HG03354 (cell line): Measurements from ENCODE around the gene PTDSS2.

Experiments
- ATAC-seq: cut with Tn5 transposase; IDR thresholded peaks from one replicate; pipeline ENCODE4 v1.9.1; 2021; ENCODE audit warnings: mild to moderate bottlenecking; ENCODE audit not compliant: unreplicated experiment, poor library complexity, severe bottlenecking

PTDSS2 gene

GRCh38 chr11:537622-538430, 87.7 kb downstream of the PTDSS2 start:
- ATAC-seq, result peak; percentile 1

DNA sequence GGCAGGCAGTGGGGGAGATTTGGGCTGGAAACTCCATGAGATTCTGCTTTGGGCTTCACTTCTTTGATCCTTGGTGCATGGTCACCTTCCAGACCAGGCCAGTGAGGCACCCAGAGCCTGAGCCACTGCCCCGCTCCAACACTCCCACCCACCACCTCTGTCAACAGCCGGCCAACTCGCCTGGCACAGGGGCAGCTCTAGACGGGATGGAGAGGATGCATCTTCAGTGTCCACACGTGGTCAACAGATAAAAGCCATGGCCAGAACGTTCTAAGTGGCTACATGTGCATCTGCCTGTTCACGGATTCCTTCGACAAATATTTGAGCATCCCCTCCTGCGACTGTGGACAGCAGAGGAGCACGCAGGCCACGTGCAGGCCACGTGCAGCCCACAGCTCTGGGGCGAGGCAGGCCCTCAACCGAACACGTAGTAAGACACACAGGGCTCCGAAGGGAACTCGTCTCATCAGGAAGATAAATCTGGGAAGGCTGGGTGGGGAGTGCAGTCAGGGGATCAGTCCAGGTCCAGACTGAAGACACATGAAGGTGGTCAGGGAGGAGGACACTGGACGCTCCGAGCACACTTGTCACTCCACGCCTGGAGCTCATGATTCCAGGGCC, 88.5 kb downstream of the PTDSS2 start:
- no peak for ATAC-seq

- ATAC-seq, result no peak
Observed at GRCh38 chr11:539971-540481, 89.9 kb downstream of the PTDSS2 start.
